Activated CD8-positive, alpha-beta T cell treated with anti-CD3 and anti-CD28 coated beads for 36 hours (primary cell): ENCODE results near the gene HOTAIR. TPM values are rescaled to one million over a fixed set of nuclear protein-coding genes. Genes with fewer than 3 reads are reported as not detected.

Experiments used
- ATAC-seq: fragments of 200-7000 bp; cut with Tn5 transposase; one replicate; pipeline ENCODE4 v1.10.0; 2021; ENCODE audit warnings: mild to moderate bottlenecking, moderate library complexity
- CTCF ChIA-PET: fragments of 350-600 bp; sonication (Branson Sonifier 250); formaldehyde crosslinking; loops from one replicate; lab custom pipeline; 2021; ENCODE audit warnings: antibody characterized with exemption; lab: Charles Lee
- POLR2A ChIA-PET: fragments of 350-600 bp; sonication (Branson Sonifier 250); formaldehyde crosslinking; loops from one replicate; lab custom pipeline; 2021; ENCODE audit warnings: antibody characterized with exemption; lab: Charles Lee
- DNase-seq: peaks from one replicate; pipeline ENCODE4 v3.0.0-alpha.2; 2020
- H3K27ac Mint-ChIP-seq: one replicate; pipeline ENCODE4 v1.8.0; 2021; ENCODE audit warnings: mild to moderate bottlenecking, mixed read lengths
- H3K27me3 Mint-ChIP-seq: one replicate; pipeline ENCODE4 v1.8.0; 2021; ENCODE audit warnings: mixed read lengths
- H3K36me3 Mint-ChIP-seq: one replicate; pipeline ENCODE4 v1.8.0; 2021; ENCODE audit warnings: low read depth, mixed read lengths
- H3K4me1 Mint-ChIP-seq: one replicate; pipeline ENCODE4 v1.8.0; 2021; ENCODE audit warnings: low read depth, mixed read lengths
- H3K4me3 Mint-ChIP-seq: one replicate; pipeline ENCODE4 v1.8.0; 2021; ENCODE audit warnings: mild to moderate bottlenecking, moderate library complexity, mixed read lengths
- H3K9me3 Mint-ChIP-seq: one replicate; pipeline ENCODE4 v1.8.0; 2021; ENCODE audit warnings: mixed read lengths
- CTCF ChIP-seq: fragments of 200-600 bp; IDR thresholded peaks from one replicate; pipeline ENCODE4 v1.8.0; 2022; ENCODE audit warnings: antibody characterized with exemption, mild to moderate bottlenecking
- intact Hi-C: fragments of 100-400 bp; cut with micrococcal nuclease; formaldehyde crosslinking; loops from one replicate; pipeline ENCODE4 v1.10.0; 2022
- total RNA-seq, 2 experiments: library from RNA; stranded (reverse); gene quantifications; one replicate each; pipeline ENCODE4 v1.2.3, GENCODE V29; 2021

HOTAIR gene
- total RNA-seq, 2 experiments from 2014 or later: not detected

DNA sequence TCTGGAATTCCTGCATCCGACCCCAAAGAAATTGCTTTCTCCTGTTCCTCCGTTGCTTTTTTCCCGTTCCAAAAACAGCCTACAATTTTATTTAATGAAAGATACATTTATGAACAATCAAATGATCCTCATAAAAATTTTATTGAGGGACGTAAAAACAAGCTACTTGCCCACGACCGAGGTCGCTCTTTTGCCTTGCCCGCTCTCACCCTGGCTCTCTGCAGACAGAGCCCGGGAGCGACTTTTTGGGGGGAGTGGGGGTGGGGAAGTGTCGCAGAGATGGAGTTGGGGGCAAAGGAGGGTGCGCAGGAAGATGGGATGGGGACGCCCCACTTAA, 24.1 kb upstream of the HOTAIR start:
- peaks cover 2% of the 10 kb centered on the region for H3K36me3 Mint-ChIP-seq
- peaks cover 31% of the 10 kb centered on the region for H3K4me1 Mint-ChIP-seq
- DNase-seq (no peak), ATAC-seq (no peak)
- no peak for TF ChIP-seq CTCF
- peaks cover 86% of the 10 kb centered on the region for H3K27me3 Mint-ChIP-seq
- no peaks in the 10 kb centered on the region for H3K9me3 Mint-ChIP-seq
- ChIA-PET CTCF (interaction anchor here (0.7 to 6.7 kb wide), 7 partner anchors 9 to 216 kb away, joined by 3 to 58 read pairs (median 8); partner anchors contain the start of genes HOXC10 and HOXC5), POLR2A (interaction anchor here (2.5 kb wide), 1 partner anchor 38 kb away, joined by 7 read pairs; no protein-coding TSS in a partner anchor)
- intact Hi-C loops: no loop called here
- H3K27ac Mint-ChIP-seq: no peak overlapping the region
- no peak overlapping the region for H3K4me3 Mint-ChIP-seq

DNA sequence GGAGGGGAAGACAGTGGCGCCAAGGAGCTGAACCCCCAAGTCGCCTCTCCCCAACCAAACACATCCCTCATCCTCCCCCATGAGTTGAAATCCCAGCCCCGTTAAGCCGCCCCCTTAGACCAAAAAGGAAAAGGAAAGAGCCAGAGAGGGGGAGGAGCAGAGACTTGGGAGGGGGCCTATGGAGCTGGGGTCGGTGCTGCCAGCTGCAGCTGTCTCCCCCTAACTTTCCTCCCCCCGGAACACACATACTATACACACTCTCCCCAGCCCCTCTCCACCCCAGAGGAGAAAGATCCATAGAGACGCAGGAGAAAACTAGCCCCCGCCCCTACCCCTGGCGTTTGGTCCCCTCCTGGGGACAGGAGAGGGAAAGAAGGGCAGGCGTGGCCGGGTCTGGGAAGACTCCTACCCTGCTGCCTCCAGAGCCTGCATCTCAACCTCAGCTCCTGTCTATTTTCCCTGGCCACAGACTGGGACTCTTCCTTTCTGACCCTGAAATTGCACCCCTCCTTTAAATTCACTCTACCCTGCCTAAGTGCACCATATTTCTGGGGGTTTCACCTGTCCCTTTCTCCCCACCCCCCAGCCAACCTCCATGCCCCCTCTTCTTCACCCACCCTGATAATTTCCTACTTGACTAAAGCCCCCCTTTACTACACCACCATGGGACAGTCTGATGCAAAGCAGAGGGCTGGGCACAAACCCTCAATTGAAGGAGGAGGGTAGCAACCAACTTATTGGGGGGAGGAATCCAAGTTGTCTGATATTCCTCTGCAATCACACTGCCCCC, 23.6 kb upstream of the HOTAIR start:
- no peak for TF ChIP-seq CTCF
- ATAC-seq: no peak
- Mint-ChIP-seq H3K4me3 (no peak overlapping the region), H3K4me1 (peaks cover 32% of the 10 kb centered on the region), H3K27ac (no peak overlapping the region), H3K36me3 (peaks cover 2% of the 10 kb centered on the region), H3K9me3 (no peaks in the 10 kb centered on the region), H3K27me3 (peaks cover 87% of the 10 kb centered on the region)
- CTCF ChIA-PET: interaction anchor here (0.7 to 6.7 kb wide), 6 partner anchors 8 to 217 kb away, joined by 3 to 58 read pairs (median 8); partner anchors contain the start of genes HOXC10 and HOXC5
- DNase-seq: no peak
- intact Hi-C loops: no loop called here
- POLR2A ChIA-PET: interaction anchor here (2.5 kb wide), 1 partner anchor 37 kb away, joined by 7 read pairs; no protein-coding TSS in a partner anchor

DNA sequence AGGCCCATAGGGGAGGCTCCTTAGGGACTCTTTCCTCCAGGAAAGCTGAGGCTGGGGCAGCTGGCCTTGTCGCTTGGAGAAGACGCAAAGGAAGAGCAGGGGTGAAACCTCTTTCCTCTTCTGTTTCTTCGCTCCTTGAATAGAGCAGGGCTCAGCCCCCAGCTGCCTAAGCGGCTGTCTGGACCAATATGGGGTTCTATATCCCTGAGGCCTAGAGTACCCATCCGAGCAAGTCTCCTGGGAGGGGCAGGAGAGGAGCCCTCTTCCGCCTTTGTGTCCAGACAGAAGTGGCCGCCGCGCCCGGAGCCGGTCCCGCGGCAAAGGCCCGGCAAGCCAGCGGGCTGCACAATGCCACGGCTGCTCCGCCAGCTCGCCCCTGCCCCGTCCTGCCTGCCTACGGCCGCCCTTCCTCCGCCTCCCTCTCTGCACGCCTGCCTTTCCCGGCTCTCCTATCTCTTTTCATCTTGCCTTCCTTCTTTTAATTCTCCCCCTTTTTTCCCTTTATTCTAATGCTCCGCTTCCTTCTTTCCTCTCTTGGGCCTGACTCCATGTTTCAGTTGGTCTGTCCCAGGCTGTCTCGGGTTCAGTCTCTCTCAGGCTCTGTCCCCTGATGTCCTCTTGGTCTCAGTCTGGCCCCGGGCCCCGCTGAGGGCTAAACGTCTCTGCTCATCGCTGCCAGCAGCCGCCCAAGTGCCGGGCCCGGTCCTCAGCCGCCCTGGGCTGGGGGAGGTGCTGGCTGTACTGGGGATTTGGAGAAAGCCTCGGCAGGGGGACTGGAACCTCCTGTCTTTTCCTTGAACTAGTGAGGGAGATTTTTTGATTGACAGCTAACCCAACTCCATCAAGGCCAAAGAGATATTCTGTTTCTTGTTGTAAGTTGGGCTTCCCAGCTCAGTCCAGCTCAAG, 22.7 kb upstream of the HOTAIR start:
- TF ChIP-seq CTCF: no peak
- Mint-ChIP-seq H3K27ac (no peak overlapping the region), H3K9me3 (no peaks in the 10 kb centered on the region), H3K4me1 (peaks cover 34% of the 10 kb centered on the region), H3K4me3 (no peak overlapping the region), H3K36me3 (peaks cover 2% of the 10 kb centered on the region), H3K27me3 (peaks cover 86% of the 10 kb centered on the region)
- DNase-seq: no peak
- intact Hi-C loops: no loop called here
- POLR2A ChIA-PET: interaction anchor here (2.5 kb wide), 1 partner anchor 36 kb away, joined by 7 read pairs; no protein-coding TSS in a partner anchor
- CTCF ChIA-PET: interaction anchor here (0.8 to 6.7 kb wide), 8 partner anchors 8 to 254 kb away, joined by 3 to 58 read pairs (median 6); partner anchors contain the start of genes HOXC10 and HOXC5
- no peak for ATAC-seq

DNA sequence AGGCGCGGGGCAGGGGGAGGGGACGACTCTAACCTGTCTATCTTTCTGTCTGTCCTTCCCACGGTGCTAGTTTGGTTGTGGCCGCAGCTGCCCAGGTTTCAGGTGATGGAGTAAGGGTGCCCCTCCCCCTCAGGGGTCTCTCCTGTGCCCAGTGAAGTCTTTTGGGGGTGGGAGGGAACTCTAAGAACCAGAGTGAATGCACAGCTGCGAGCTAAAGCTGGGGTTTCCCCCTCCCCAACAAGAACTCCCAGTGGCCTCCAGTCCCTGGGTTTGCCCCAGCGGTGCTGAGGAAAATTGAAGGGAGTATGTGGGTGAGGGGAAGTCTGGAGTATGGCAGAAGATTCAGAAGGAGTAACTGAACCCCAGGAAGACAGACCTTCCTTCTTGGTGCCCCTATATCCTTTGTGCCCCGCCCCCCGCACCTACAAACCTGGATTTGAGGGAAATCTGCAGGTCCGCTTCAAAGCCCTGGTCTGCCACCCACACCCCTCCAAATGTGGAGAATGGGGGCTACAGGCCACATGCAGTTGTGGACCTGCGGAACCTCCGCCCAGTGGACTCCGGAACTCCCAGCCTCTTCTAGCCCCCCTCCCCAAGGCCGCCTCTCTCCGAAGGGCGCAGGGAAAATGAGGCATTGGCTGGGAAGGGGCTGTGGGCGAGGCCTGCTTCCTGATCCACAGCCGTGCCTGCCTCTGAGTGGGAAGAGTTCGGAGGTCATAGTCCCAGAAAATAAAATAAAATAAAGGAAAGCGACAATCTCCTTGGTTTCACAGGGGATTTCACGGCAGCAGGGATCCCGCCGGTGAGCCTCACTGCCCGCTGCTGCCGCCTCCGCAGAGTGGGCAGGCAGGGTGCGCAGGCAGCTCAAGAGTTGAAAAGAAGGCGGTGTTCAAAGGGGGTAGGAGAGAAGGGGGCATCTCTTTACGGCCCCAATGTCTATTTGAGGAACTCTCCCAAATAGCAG, 21.8 kb upstream of the HOTAIR start:
- no peak for DNase-seq
- ChIA-PET POLR2A (interaction anchor here (0.5 to 2.5 kb wide), 3 partner anchors 10 to 538 kb away, joined by 3 to 7 read pairs (median 3); no protein-coding TSS in a partner anchor), CTCF (interaction anchor here (0.8 to 6.7 kb wide), 9 partner anchors 8 to 253 kb away, joined by 3 to 58 read pairs (median 4); partner anchors contain the start of genes HOXC10 and HOXC5)
- peaks cover 36% of the 10 kb centered on the region for H3K4me1 Mint-ChIP-seq
- no peaks in the 10 kb centered on the region for H3K9me3 Mint-ChIP-seq
- intact Hi-C loops: no loop called here
- no peak for ATAC-seq
- H3K27ac Mint-ChIP-seq: no peak overlapping the region
- peaks cover 86% of the 10 kb centered on the region for H3K27me3 Mint-ChIP-seq
- peaks cover 2% of the 10 kb centered on the region for H3K36me3 Mint-ChIP-seq
- peak overlapping the region; percentile 62 for H3K4me3 Mint-ChIP-seq
- no peak for TF ChIP-seq CTCF
